GM23248 (cell line): ENCODE measurements around the gene CSNK2A3.

Source experiments
- EZH2 ChIP-seq: fragments of 200-600 bp; sonication (generic); IDR thresholded peaks from 2 replicates; pipeline ENCODE4 v1.6.1; 2018; ENCODE audit warnings: antibody characterized with exemption, mild to moderate bottlenecking; ENCODE audit not compliant: insufficient read depth, poor library complexity, severe bottlenecking
- EZH2phosphoT487 ChIP-seq: fragments of 200-600 bp; sonication (generic); IDR thresholded peaks from 2 replicates; pipeline ENCODE4 v1.6.1; 2018; ENCODE audit warnings: antibody characterized with exemption, moderate library complexity, mild to moderate bottlenecking, low read depth; ENCODE audit not compliant: insufficient read depth

- TF ChIP-seq EZH2 = no peak
- no peak for TF ChIP-seq EZH2phosphoT487
Measured at GRCh38 chr11:11345099-11345498, 8.0 kb downstream of the CSNK2A3 start.
